A673 (cell line): ENCODE data around the gene TCIRG1. TPM values are rescaled to one million over a fixed set of nuclear protein-coding genes. Genes with fewer than 3 reads are reported as not detected.

ENCODE experiments used
- BruUV-seq: library from RNA; stranded (reverse); fragments of 400-500 nt; replicated peaks from 2 replicates; lab custom pipeline; 2021; lab: Mats Ljungman, UMichigan
- CTCF ChIA-PET: fragments of 300-600 bp; sonication (Branson Sonifier 250); formaldehyde crosslinking; loops from one replicate; lab custom pipeline; 2022; ENCODE audit warnings: antibody characterized with exemption; lab: Charles Lee
- POLR2A ChIA-PET: fragments of 300-600 bp; sonication (Branson Sonifier 250); formaldehyde crosslinking; loops from one replicate; lab custom pipeline; 2022; ENCODE audit warnings: antibody characterized with exemption; ENCODE audit not compliant: low non-redundant PET; lab: Charles Lee
- DNase-seq: peaks from one replicate; pipeline ENCODE4 v3.0.0-alpha.2; 2015; ENCODE audit warnings: low spot score
- H3K27ac ChIP-seq: fragments of 200-600 bp; sonication (generic); 2 replicates; pipeline ENCODE4 v1.5.1; 2016; ENCODE audit warnings: mixed run types, low read depth, mild to moderate bottlenecking, mixed read lengths, antibody characterized with exemption, low read length; ENCODE audit not compliant: poor library complexity, severe bottlenecking
- H3K27me3 ChIP-seq: fragments of 200-600 bp; sonication (generic); replicated peaks from 2 replicates; pipeline ENCODE4 v1.6.1; 2017; ENCODE audit warnings: mixed run types, low read depth, mild to moderate bottlenecking, mixed read lengths, antibody characterized with exemption, low read length; ENCODE audit not compliant: insufficient read depth, poor library complexity
- H3K36me3 ChIP-seq: fragments of 200-600 bp; sonication (generic); 2 replicates; pipeline ENCODE4 v1.6.1; 2016; ENCODE audit warnings: mixed run types, mild to moderate bottlenecking, mixed read lengths, antibody characterized with exemption, low read length; ENCODE audit not compliant: insufficient read depth, poor library complexity, severe bottlenecking
- H3K4me1 ChIP-seq: fragments of 200-600 bp; sonication (generic); 2 replicates; pipeline ENCODE4 v1.6.1; 2017; ENCODE audit warnings: mixed run types, mild to moderate bottlenecking, mixed read lengths, antibody characterized with exemption, low read length; ENCODE audit not compliant: insufficient read depth, poor library complexity, severe bottlenecking
- H3K4me3 ChIP-seq: fragments of 200-600 bp; sonication (generic); 2 replicates; pipeline ENCODE4 v1.5.1; 2016; ENCODE audit warnings: low read depth, mixed run types, mild to moderate bottlenecking, mixed read lengths, low read length; ENCODE audit not compliant: poor library complexity, severe bottlenecking
- H3K9me3 ChIP-seq: fragments of 200-600 bp; sonication (generic); 2 replicates; pipeline ENCODE4 v1.6.1; 2016; ENCODE audit warnings: mixed run types, low read depth, mild to moderate bottlenecking, mixed read lengths, antibody characterized with exemption, low read length; ENCODE audit not compliant: poor library complexity, severe bottlenecking
- CTCF ChIP-seq: fragments of 300-800, 200-600 bp; sonication (generic); conservative IDR thresholded peaks from 2 replicates; pipeline ENCODE4 v1.5.1; 2017; ENCODE audit warnings: low read depth, mild to moderate bottlenecking, antibody characterized with exemption, low read length, moderate library complexity, mixed read lengths
- EZH2 ChIP-seq: fragments of 200-600 bp; sonication (generic); IDR thresholded peaks from 2 replicates; pipeline ENCODE4 v1.6.1; 2017; ENCODE audit warnings: borderline replicate concordance, low read depth, mild to moderate bottlenecking, mixed read lengths, antibody characterized with exemption, low read length; ENCODE audit not compliant: poor library complexity, severe bottlenecking
- intact Hi-C: fragments of 100-400 bp; cut with micrococcal nuclease; formaldehyde crosslinking; loops from one replicate; pipeline ENCODE4 v1.10.0; 2022; ENCODE audit not compliant: unreplicated experiment
- total RNA-seq: library from RNA; stranded (reverse); gene quantifications from 2 replicates; pipeline ENCODE4 v1.2.3, GENCODE V29; 2021

Gene TCIRG1
- total RNA-seq, 1 experiment from 2014 or later, result 15.0 TPM

- Histone ChIP-seq H3K4me3 (no peak overlapping the region), H3K9me3 (no peaks in the 10 kb centered on the region), H3K27ac (no peak overlapping the region), H3K4me1 (no peaks in the 10 kb centered on the region), H3K27me3 (no peaks in the 10 kb centered on the region), H3K36me3 (no peaks in the 10 kb centered on the region)
- BruUV-seq, result TSS peak; percentile 26
- TF ChIP-seq EZH2 (no peak), CTCF (no peak)
- intact Hi-C loops, result no loop called here
- CTCF ChIA-PET, result no interaction called here
- POLR2A ChIA-PET, result interaction anchor here (0.6 kb wide), 1 partner anchor 18 kb away, joined by 3 read pairs; no protein-coding TSS in a partner anchor
- DNase-seq, result no peak
Measured at GRCh38 chr11:68053117-68053516, 14.3 kb downstream of the TCIRG1 start.

- ChIA-PET POLR2A (no interaction called here), CTCF (no interaction called here)
- no peak for DNase-seq
- Histone ChIP-seq H3K9me3 (no peaks in the 10 kb centered on the region), H3K36me3 (no peaks in the 10 kb centered on the region), H3K4me1 (no peaks in the 10 kb centered on the region), H3K27me3 (no peaks in the 10 kb centered on the region), H3K27ac (no peak overlapping the region), H3K4me3 (no peak overlapping the region)
- no TSS peak for BruUV-seq
- intact Hi-C loops, result no loop called here
- TF ChIP-seq CTCF (no peak), EZH2 (no peak)
Measured at GRCh38 chr11:68053981-68054812, 15.4 kb downstream of the TCIRG1 start.

- H3K27ac ChIP-seq, result no peak overlapping the region
- ChIA-PET POLR2A (no interaction called here), CTCF (no interaction called here)
- intact Hi-C loops, result no loop called here
- H3K4me3 ChIP-seq, result no peak overlapping the region
- peaks cover 7% of the 10 kb centered on the region for H3K36me3 ChIP-seq
- no peaks in the 10 kb centered on the region for H3K9me3 ChIP-seq
- BruUV-seq, result no TSS peak
- H3K4me1 ChIP-seq, result no peaks in the 10 kb centered on the region
- no peak for DNase-seq
- no peaks in the 10 kb centered on the region for H3K27me3 ChIP-seq
- no peak for TF ChIP-seq CTCF
- no peak for TF ChIP-seq EZH2
Measured at GRCh38 chr11:68056317-68057285, 17.8 kb downstream of the TCIRG1 start.
